OCI-M2 (cell line): Measurements from ENCODE around the gene C19orf25.
A peak's percentile ranks its signal among the peaks of the same experiment; 100 is the strongest.
"Not testable (repeated sequence)": the region's sequence is repeated elsewhere in the genome, so short reads cannot be mapped to it uniquely, and the experiment has no call there.

Experiments used
- DNase-seq: peaks from one replicate; lab custom pipeline; 2025; ENCODE audit not compliant: unreplicated experiment; lab: John Stamatoyannopoulos, UW

The C19orf25 gene

GRCh38 chr19:1478934-1479707 is at the start of gene C19orf25:
TSS of gene C19orf25 (minus strand) at chr19:1479215. CDS start at chr19:1478903, 312 bp downstream.
- peak; percentile 85 for DNase-seq

GRCh38 chr19:1527650-1528309 is 48.8 kb upstream of the C19orf25 start:
- no peak for DNase-seq

DNA sequence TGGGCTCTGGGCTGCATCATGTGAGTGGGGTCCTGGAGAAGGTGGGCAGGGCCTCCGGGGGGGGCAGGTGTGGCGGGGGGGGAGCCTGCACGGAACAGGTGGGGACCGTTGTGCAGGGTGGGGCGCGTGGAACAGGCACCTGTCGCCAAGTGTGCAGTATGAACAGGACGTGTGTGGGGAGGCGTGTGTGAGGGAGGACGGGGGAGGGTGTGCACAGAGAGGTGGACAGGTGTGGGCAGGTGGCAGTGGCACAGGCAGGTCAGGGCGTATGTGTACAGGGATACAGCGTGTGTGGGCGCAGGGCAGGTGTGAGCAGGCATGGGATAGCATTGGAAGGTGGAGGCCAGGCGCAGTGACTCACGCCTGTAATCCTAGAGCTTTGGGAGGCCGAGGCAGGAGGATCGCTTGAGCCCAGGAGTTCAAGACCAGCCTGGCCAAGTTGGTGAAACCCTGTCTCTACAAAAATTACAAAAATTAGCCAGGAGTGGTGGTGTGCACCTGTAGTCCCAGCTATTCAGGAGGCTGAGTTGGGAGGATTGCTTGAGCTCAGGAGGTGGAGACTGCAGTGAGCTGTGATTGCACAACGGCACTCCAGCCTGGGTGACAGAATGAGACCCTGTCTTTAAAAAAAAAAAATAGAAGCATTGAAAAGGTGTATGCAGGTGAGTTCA is 48.1 kb upstream of the C19orf25 start:
- no peak for DNase-seq

GRCh38 chr19:1526066-1526778 is 47.2 kb upstream of the C19orf25 start:
- no peak for DNase-seq

DNA sequence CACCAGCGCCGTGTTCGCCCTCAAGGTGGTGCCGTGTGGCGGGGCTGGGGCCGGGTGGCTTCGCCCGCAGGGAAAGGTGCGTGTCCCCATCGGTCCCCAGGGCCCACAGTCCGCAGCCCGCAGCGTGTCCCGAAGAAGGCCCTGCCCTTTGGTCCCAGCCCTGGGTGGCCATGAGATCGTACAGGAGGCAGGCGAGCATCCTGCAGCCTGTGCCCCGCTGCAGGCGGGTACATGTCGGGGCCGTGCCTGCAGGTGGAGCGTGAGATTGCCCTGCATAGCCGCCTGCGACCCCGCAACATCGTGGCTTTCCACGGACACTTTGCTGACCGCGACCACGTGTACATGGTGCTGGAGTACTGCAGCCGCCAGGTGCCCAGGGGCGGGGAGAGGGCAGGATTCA is 46.3 kb upstream of the C19orf25 start:
- no peak for DNase-seq

- no peak for DNase-seq
Measured at GRCh38 chr19:1524972-1525325, 45.9 kb upstream of the C19orf25 start.

GRCh38 chr19:1524287-1524971 is 45.4 kb upstream of the C19orf25 start:
- no peak for DNase-seq

- no peak for DNase-seq
Measured at GRCh38 chr19:1523412-1524286, 44.6 kb upstream of the C19orf25 start, which contains the start of gene PLK5. TSS of gene PLK5 (plus strand) at chr19:1524077. CDS start at chr19:1526997, 2,920 bp downstream.

- DNase-seq, result no peak
Measured at GRCh38 chr19:1522838-1523237, 43.8 kb upstream of the C19orf25 start.

DNA sequence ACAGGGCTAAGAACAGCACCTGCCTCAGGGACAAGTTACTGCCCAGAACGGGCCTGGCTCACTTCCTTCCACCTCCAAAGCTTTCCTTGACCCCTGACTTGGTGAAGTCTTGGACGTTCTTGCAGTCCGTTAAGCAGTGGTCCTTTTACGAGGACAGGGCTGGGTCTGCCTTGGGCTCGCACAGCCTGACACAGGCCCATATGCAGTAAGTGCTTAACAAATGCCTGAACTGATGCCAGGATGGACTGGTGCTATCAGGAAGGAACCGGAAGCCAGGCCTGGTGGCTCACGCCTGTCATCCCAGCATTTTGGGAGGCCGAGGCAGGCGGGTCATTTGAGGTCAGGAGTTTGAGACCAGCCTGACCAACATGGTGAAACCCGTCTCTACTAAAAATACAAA is 43.0 kb upstream of the C19orf25 start:
- no peak for DNase-seq

DNA sequence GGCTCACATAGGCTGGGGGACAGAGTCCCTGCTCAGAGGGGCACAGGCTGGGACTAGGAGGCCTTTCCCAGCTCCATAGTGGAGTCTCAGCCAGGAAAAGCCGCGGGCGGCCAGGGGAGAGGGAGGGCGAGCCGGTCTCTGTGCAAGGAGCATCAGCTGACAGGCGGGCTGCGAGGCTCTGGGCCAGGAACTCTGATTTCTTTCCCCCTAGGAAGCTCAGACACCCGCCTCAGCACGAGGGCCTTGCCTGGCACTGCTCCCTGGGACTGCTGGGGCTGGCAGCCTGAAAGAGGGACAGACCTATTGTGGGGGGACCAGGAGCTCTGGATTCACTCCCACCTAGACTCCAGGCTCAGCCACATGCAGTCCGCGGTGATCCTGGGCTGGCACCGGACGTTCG is 42.6 kb upstream of the C19orf25 start:
- DNase-seq, result no peak

DNA sequence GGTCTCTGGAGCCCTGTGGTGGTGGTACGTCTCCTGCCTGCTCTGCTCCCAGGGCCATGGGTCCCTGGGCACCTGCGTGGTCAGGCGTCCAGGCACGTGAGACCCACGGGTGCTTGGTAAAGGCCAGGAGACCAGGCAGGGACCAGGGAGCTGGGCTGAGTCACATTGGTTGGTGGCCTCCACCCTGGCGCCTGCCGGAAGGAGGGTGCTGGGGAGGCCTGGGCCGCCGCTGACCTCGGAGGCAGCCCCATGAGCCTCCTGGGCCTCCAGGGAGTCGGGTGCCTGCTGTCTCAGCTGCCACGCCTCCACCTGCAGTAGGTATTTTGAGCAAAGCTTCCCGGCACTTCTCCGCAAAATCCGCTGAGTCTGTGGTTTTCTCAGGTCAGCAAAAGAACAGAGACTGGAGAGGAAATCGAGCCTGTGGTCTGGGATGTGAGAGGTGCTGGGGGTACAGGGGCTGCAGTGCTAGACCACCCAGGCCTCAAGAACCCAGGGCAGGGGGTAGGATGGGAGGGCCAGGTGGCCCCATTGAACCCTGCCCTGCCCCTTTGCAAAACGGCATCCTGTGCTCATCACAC is 41.3 kb upstream of the C19orf25 start:
- DNase-seq, result no peak

DNA sequence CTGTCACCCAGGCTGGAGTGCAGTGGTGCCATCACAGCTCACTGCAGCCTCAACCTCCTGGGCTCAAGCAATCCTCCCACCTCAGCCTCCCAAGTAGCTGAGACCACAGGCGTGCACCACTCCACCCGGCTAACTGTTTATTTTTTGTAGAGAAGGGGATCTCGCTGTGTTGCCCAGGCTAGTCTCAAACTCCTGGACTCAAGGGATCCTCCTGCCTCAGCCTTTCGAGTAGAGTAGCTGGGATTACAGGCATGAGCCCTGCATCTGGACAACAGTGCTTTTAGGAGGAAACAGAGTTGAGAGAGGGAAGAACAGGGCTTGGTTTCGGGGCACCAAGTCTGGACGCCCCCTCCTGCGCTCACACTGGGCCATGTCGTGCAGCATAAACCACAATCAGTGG is 40.8 kb upstream of the C19orf25 start:
- DNase-seq, result not testable (repeated sequence)

DNA sequence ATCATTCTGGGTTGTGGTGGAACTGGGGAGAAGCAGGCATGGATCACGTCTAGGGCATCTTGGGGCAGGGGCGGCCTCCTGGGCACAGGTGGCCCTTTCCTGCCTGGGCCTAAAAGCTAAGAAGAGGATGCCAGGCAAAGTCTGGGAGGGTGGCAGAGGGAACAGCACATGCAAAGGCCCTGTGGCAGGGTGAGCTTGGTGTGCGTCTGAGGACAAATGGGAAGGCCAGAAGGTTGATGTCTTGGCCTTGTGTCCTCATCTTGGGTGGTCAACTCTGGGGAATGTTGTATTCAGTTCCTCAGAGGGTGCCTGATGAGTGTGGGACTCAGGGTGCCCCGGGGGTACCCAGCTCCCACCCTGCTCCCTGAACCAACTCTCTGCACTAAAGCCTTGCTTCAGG is 39.5 kb upstream of the C19orf25 start:
- no peak for DNase-seq

DNA sequence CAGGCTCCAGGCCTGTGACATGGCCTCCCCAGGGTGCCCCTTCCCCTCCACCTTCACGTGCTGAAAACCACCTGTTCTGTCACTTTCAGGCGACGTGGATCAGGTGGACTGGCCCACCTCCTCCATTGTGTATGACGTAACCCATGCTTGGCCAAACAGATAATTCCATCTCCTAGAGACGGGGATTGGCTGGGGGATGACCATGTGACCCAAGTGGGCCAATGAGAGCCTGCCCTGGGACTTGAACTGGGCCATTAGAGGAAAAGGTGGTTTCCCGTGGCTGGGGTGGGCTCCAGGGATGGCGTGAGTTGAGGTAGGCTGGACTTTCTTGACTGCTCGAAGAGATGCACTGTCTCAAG is 37.4 kb upstream of the C19orf25 start:
- DNase-seq, result no peak

- DNase-seq, result no peak
Measured at GRCh38 chr19:1514986-1515721, 36.1 kb upstream of the C19orf25 start.

DNA sequence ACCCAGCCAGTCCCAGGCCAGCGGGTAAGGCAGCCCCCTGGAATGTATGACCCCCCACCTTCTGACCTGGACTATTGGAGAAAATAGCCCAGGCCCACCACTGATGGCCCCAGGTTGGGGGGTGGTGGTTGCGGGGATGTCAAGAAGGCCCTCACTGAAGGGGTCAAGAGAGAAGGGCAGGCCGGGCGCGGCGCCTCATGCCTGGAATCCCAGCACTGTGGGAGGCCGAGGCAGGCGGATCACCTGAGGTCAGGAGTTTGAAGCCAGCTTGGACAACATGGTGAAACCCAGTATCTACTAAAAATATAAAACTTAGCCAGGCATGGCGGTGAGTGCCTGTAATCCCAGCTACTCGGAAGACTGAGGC is 35.3 kb upstream of the C19orf25 start:
- no peak for DNase-seq

DNA sequence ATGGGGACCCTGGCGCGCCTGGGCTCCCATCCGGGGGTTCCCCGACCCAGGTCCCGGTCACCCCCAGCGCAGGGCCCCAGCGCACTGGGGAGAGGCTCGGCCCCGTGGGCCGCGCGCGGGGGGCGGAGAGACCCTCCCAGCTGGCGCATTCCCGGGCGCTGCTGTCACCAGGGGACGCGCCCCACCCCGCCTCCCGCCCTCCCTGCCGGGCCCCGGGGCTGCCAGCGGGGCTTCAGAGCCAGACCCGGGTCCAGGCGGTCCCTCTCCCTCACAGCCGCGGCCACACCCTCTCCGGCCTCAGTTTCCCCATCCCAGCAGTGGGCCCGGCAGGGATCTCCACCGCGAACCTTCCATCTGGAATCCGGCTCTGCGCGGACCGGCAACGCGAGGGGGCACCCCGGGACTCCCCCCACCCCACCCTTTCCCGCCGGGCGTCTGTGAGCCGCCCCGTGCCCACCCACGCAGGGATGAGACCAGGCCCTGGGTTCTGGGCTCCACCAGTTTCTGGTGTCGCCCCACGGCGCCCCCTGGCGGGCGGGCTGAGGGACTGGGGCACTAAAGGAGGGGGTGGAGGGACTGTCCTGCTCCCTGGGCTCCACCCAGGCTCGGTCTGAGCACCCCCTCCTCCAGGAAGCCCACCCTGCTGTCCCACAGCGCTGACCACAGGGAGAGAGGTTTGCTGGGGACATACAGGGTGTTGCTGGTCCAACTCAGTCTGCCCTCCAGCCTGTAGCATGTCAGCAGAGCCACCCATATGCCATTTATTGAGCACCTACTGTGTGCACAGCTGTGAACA is 34.7 kb upstream of the C19orf25 start:
- no peak for DNase-seq
